ENCODE results near the gene GNPTAB.
"Not testable (repeated sequence)": the region's sequence is repeated elsewhere in the genome, so short reads cannot be mapped to it uniquely, and the experiment has no call there.

Gene GNPTAB

GRCh38 chr12:101832030-101832429, 1.3 kb upstream of the GNPTAB start:
- no peaks in the 10 kb centered on the region for H3K9me3 Mint-ChIP-seq
- H3K27ac Mint-ChIP-seq: no peak overlapping the region
- H3K36me3 Mint-ChIP-seq (ENCODE audit: low read depth): peaks cover 3% of the 10 kb centered on the region
- H3K27me3 Mint-ChIP-seq (ENCODE audit: low read depth): no peaks in the 10 kb centered on the region
- H3K4me1 Mint-ChIP-seq (ENCODE audit: low read depth): peaks cover 27% of the 10 kb centered on the region
- H3K4me3 Mint-ChIP-seq: no peak overlapping the region

GRCh38 chr12:101829639-101830366, 956 bp downstream of the GNPTAB start:
- Mint-ChIP-seq H3K4me3 (peak overlapping the region; percentile 99), H3K4me1 (ENCODE audit: low read depth) (peaks cover 44% of the 10 kb centered on the region)

GRCh38 chr12:101828463-101829196, 2.1 kb downstream of the GNPTAB start:
- no peaks in the 10 kb centered on the region for H3K27me3 Mint-ChIP-seq (ENCODE audit: low read depth)
- H3K4me1 Mint-ChIP-seq (ENCODE audit: low read depth): peaks cover 49% of the 10 kb centered on the region
- no peak overlapping the region for H3K27ac Mint-ChIP-seq
- peaks cover 3% of the 10 kb centered on the region for H3K36me3 Mint-ChIP-seq (ENCODE audit: low read depth)
- peak overlapping the region; percentile 99 for H3K4me3 Mint-ChIP-seq
- H3K9me3 Mint-ChIP-seq: no peaks in the 10 kb centered on the region

More at GRCh38 chr12:101829639-101830366, 956 bp downstream of the GNPTAB start:
- H3K27ac Mint-ChIP-seq: peak overlapping the region; percentile 93
- no peaks in the 10 kb centered on the region for H3K27me3 Mint-ChIP-seq (ENCODE audit: low read depth)
- H3K9me3 Mint-ChIP-seq: no peaks in the 10 kb centered on the region
- H3K36me3 Mint-ChIP-seq (ENCODE audit: low read depth): peaks cover 3% of the 10 kb centered on the region

- H3K9me3 Mint-ChIP-seq: no peaks in the 10 kb centered on the region
- H3K27ac Mint-ChIP-seq: no peak overlapping the region
- H3K27me3 Mint-ChIP-seq (ENCODE audit: low read depth): no peaks in the 10 kb centered on the region
- H3K4me1 Mint-ChIP-seq (ENCODE audit: low read depth): peaks cover 60% of the 10 kb centered on the region
- no peak overlapping the region for H3K4me3 Mint-ChIP-seq
- peaks cover 6% of the 10 kb centered on the region for H3K36me3 Mint-ChIP-seq (ENCODE audit: low read depth)
Measured at GRCh38 chr12:101826766-101827368, 3.9 kb downstream of the GNPTAB start.

DNA sequence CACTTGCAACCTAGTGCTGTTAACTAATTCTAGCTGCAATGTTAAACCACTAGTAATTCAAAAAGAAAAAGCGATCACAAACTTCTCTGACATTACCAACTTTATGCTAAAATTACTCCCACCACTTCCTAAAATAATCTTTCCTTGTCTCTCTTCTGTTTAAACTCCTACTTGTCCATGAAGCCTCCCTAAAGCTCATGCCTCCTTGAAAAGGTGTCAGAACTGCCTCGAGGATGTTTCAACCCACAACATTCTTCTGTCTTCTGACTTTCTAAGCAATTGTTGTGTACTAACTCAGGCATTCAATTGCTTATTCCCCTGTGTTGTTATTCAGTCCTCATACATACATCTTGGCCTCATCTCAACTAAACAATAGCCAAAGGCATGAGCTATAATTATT, 5.9 kb downstream of the GNPTAB start:
- peak overlapping the region; percentile 58 for H3K27ac Mint-ChIP-seq
- peak overlapping the region; percentile 48 for H3K4me3 Mint-ChIP-seq
- peaks cover 9% of the 10 kb centered on the region for H3K36me3 Mint-ChIP-seq (ENCODE audit: low read depth)
- H3K27me3 Mint-ChIP-seq (ENCODE audit: low read depth): no peaks in the 10 kb centered on the region
- peaks cover 67% of the 10 kb centered on the region for H3K4me1 Mint-ChIP-seq (ENCODE audit: low read depth)
- H3K9me3 Mint-ChIP-seq: no peaks in the 10 kb centered on the region

GRCh38 chr12:101823891-101824290, 6.9 kb downstream of the GNPTAB start:
- peak overlapping the region; percentile 84 for H3K27ac Mint-ChIP-seq
- peaks cover 13% of the 10 kb centered on the region for H3K36me3 Mint-ChIP-seq (ENCODE audit: low read depth)
- no peaks in the 10 kb centered on the region for H3K27me3 Mint-ChIP-seq (ENCODE audit: low read depth)
- H3K4me3 Mint-ChIP-seq: peak overlapping the region; percentile 58
- peaks cover 6% of the 10 kb centered on the region for H3K9me3 Mint-ChIP-seq
- peaks cover 67% of the 10 kb centered on the region for H3K4me1 Mint-ChIP-seq (ENCODE audit: low read depth)

DNA sequence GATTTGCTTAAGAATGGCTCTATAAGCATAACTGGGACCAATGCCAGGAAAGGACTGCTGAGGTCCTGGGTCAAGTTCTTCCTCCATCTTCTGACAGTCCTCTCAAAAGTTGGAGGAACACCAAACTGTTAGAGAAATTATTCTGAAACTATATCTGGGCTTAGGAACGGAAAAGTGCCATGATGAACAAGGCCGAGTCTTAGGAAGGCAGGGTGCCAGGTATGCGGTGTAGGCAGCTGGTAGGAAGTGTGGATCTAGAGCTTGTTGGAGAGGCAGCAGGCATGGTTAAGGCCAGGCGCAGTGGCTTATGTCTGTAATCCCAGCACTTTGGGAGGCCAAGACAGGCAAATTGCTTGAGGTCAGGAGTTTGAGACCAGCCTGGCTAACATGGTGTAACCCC, 7.7 kb downstream of the GNPTAB start:
- peaks cover 12% of the 10 kb centered on the region for H3K36me3 Mint-ChIP-seq (ENCODE audit: low read depth)
- H3K4me3 Mint-ChIP-seq: peak overlapping the region; percentile 46
- no peaks in the 10 kb centered on the region for H3K27me3 Mint-ChIP-seq (ENCODE audit: low read depth)
- H3K9me3 Mint-ChIP-seq: peaks cover 10% of the 10 kb centered on the region
- H3K4me1 Mint-ChIP-seq (ENCODE audit: low read depth): peaks cover 60% of the 10 kb centered on the region
- H3K27ac Mint-ChIP-seq: peak overlapping the region; percentile 85

DNA sequence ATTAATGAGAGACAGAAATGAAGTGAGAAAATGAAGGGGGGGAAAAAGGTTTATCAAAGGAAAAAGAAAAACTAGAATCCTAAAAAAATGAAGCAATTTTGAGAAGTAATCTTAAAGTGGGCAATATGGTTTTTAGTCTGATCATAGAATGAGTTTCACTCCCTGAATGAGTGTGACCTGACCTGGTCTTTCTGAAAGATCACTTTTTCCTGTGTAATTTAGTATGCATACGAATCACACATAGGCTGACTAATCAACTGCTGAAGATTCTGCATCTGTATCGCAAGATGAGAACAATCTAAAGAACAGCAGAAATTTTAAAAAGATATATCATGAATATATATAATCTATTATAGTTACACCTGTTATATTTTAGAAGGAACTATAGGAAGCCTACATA, 11.3 kb downstream of the GNPTAB start:
- peak overlapping the region; percentile 86 for H3K27ac Mint-ChIP-seq
- H3K27me3 Mint-ChIP-seq (ENCODE audit: low read depth): no peaks in the 10 kb centered on the region
- peaks cover 27% of the 10 kb centered on the region for H3K36me3 Mint-ChIP-seq (ENCODE audit: low read depth)
- peak overlapping the region; percentile 21 for H3K4me3 Mint-ChIP-seq
- peaks cover 17% of the 10 kb centered on the region for H3K9me3 Mint-ChIP-seq
- H3K4me1 Mint-ChIP-seq (ENCODE audit: low read depth): peaks cover 51% of the 10 kb centered on the region

DNA sequence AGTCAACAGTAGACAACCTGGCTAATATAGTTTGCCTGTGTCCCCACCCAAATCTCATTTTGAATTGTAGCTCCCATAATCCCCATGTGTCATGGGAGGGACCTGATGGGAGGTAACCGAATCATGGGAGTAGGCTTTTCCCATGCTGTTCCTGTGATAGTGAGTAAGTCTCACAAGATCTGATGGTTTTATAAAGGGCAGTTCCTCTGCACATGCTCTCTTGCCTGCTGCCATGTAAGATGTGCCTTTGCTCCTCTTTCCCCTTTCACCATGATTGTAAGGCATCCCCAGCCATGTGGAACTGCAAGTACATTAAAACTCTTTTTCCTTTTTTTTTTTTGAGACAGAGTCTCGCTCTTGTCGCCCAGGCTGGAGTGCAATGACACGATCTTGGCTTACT, 12.1 kb downstream of the GNPTAB start:
- not testable (repeated sequence) for H3K27ac Mint-ChIP-seq; H3K27me3 Mint-ChIP-seq (ENCODE audit: low read depth); H3K4me3 Mint-ChIP-seq
- Mint-ChIP-seq H3K9me3 (peaks cover 17% of the 10 kb centered on the region), H3K36me3 (ENCODE audit: low read depth) (peaks cover 27% of the 10 kb centered on the region), H3K4me1 (ENCODE audit: low read depth) (peaks cover 47% of the 10 kb centered on the region)

GRCh38 chr12:101813117-101813516, 17.6 kb downstream of the GNPTAB start:
- Mint-ChIP-seq H3K4me3 (no peak overlapping the region), H3K4me1 (ENCODE audit: low read depth) (peaks cover 22% of the 10 kb centered on the region), H3K27me3 (ENCODE audit: low read depth) (no peaks in the 10 kb centered on the region), H3K27ac (no peak overlapping the region), H3K36me3 (ENCODE audit: low read depth) (peaks cover 25% of the 10 kb centered on the region), H3K9me3 (peaks cover 8% of the 10 kb centered on the region)

DNA sequence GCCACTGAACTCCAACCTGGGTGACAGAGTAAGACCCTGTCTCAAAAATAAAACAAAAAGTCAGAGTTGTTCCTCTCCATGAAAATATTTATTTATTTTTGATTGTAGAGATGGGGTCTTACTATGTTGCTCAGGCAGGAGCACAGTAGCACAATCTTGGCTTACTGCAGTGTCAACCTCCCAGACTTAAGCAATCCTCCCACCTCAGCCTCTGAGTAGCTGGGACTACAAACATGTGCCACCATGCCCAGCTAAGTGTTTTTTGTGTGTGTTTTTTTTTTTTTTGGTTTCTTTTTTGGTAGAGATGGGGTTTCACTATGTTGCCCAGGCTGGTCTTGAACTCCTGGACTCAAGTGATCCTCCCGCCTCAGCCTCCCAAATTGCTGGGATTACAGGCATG, 18.0 kb downstream of the GNPTAB start:
- H3K27ac Mint-ChIP-seq; H3K4me3 Mint-ChIP-seq; H3K27me3 Mint-ChIP-seq (ENCODE audit: low read depth); H3K9me3 Mint-ChIP-seq: not testable (repeated sequence)
- peaks cover 22% of the 10 kb centered on the region for H3K4me1 Mint-ChIP-seq (ENCODE audit: low read depth)
- H3K36me3 Mint-ChIP-seq (ENCODE audit: low read depth): peaks cover 23% of the 10 kb centered on the region

GRCh38 chr12:101811342-101811741, 19.4 kb downstream of the GNPTAB start:
- not testable (repeated sequence) for H3K27me3 Mint-ChIP-seq (ENCODE audit: low read depth); H3K9me3 Mint-ChIP-seq; H3K4me3 Mint-ChIP-seq
- Mint-ChIP-seq H3K27ac (peak overlapping the region; percentile 73), H3K4me1 (ENCODE audit: low read depth) (peaks cover 18% of the 10 kb centered on the region), H3K36me3 (ENCODE audit: low read depth) (peaks cover 19% of the 10 kb centered on the region)

- Mint-ChIP-seq H3K4me1 (ENCODE audit: low read depth) (peaks cover 15% of the 10 kb centered on the region), H3K27ac (no peak overlapping the region), H3K36me3 (ENCODE audit: low read depth) (peaks cover 13% of the 10 kb centered on the region)
Measured at GRCh38 chr12:101809208-101809607, 21.6 kb downstream of the GNPTAB start.

DNA sequence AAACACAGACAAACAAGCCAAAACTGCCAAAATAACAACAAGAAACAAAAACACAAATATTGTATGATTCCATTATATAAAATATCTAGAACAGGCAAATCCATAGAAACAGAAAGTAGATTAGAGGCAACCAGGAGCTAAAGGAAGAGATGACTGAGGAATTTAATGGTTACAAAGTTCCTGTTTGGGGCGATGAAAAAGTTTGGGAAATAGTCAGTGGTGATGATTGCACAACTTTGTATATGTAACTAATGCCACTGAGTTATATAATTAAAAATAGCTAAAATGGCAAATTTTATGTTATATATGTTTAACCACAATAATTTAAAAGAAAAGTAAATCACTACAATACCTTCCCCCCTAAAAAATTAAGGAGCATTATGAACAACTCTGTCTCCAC, 24.5 kb downstream of the GNPTAB start:
- Mint-ChIP-seq H3K36me3 (ENCODE audit: low read depth) (peaks cover 9% of the 10 kb centered on the region), H3K4me1 (ENCODE audit: low read depth) (peaks cover 15% of the 10 kb centered on the region), H3K4me3 (no peak overlapping the region), H3K27ac (no peak overlapping the region), H3K9me3 (no peaks in the 10 kb centered on the region), H3K27me3 (ENCODE audit: low read depth) (no peaks in the 10 kb centered on the region)

More at GRCh38 chr12:101809208-101809607, 21.6 kb downstream of the GNPTAB start:
- Mint-ChIP-seq H3K27me3 (ENCODE audit: low read depth) (no peaks in the 10 kb centered on the region), H3K4me3 (no peak overlapping the region), H3K9me3 (no peaks in the 10 kb centered on the region)

- Mint-ChIP-seq H3K9me3 (no peaks in the 10 kb centered on the region), H3K27ac (no peak overlapping the region)
Measured at GRCh38 chr12:101804409-101804808, 26.4 kb downstream of the GNPTAB start.

More at GRCh38 chr12:101804409-101804808, 26.4 kb downstream of the GNPTAB start:
- peaks cover 15% of the 10 kb centered on the region for H3K4me1 Mint-ChIP-seq (ENCODE audit: low read depth)
- no peak overlapping the region for H3K4me3 Mint-ChIP-seq
- H3K27me3 Mint-ChIP-seq (ENCODE audit: low read depth): no peaks in the 10 kb centered on the region
- peaks cover 8% of the 10 kb centered on the region for H3K36me3 Mint-ChIP-seq (ENCODE audit: low read depth)

Measured in T-helper 1 cell treated with Interleukin-12 subunit alpha and Interleukin-12 subunit beta and Interleukin-4 antibody, amounts not matched to agents 30 μg/mL and 1 μg/mL, for 36 hours (primary cell).